ENCODE results near the gene AGFG2.

The AGFG2 gene

GRCh38 chr7:100595188-100595587 is 56.2 kb downstream of the AGFG2 start:
- Mint-ChIP-seq H3K9me3 (no peaks in the 10 kb centered on the region), H3K36me3 (no peaks in the 10 kb centered on the region), H3K4me3 (no peak overlapping the region), H3K4me1 (peaks cover 6% of the 10 kb centered on the region), H3K27ac (no peak overlapping the region)
- ATAC-seq (no peak), DNase-seq (ENCODE audit: low spot score in 2 of 2) (no peak)

- DNase-seq (ENCODE audit: low spot score in 2 of 2) (no peak), ATAC-seq (no peak)
- Mint-ChIP-seq H3K9me3 (no peaks in the 10 kb centered on the region), H3K4me3 (no peak overlapping the region), H3K27ac (peak overlapping the region; percentile 59), H3K4me1 (peaks cover 6% of the 10 kb centered on the region), H3K36me3 (no peaks in the 10 kb centered on the region)
These were observed 59.4 kb downstream of the AGFG2 start for GRCh38 chr7:100598425-100598824.

DNA sequence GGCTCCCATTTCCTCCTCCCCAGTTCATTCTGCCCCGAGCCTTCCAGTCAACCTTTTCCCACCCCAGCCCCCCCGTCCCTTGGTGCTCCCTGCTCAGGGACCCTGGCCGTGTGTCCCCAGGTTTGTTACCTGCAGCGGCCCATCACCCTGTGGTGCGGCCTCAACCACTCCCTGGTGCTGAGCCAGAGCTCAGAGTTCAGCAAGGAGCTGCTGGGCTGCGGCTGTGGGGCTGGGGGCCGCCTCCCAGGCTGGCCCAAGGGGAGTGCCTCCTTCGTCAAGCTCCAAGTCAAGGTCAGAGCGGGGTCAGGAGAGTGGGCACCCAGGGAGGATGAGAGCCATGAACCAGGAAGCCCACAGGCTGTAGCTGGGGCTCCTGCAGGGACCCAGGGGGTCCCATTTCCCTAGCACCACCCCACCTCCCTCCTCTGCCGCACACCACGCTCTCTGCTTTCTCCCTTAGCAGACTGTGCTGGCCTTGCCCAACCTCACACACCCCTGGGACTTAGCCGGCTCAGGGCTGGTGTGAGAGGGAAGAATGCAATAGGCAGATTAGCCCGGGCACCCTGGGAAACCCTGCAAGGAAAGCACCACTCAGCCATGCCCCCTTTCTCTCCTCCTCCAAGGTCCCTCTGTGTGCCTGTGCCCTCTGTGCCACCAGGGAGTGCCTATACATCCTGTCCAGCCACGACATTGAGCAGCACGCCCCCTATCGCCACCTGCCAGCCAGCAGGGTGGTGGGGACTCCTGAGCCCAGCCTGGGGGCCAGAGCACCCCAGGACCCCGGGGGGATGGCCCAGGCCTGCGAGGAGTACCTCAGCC is 61.1 kb downstream of the AGFG2 start:
- H3K27ac Mint-ChIP-seq = no peak overlapping the region
- no peak for ATAC-seq
- peaks cover 17% of the 10 kb centered on the region for H3K4me1 Mint-ChIP-seq
- no peak for DNase-seq (ENCODE audit: low spot score in 2 of 2)
- H3K36me3 Mint-ChIP-seq = no peaks in the 10 kb centered on the region
- H3K4me3 Mint-ChIP-seq = no peak overlapping the region
- no peaks in the 10 kb centered on the region for H3K9me3 Mint-ChIP-seq

GRCh38 chr7:100600730-100601038 is 61.7 kb downstream of the AGFG2 start:
- Mint-ChIP-seq H3K36me3 (no peaks in the 10 kb centered on the region), H3K27ac (no peak overlapping the region), H3K9me3 (no peaks in the 10 kb centered on the region), H3K4me1 (peaks cover 23% of the 10 kb centered on the region), H3K4me3 (no peak overlapping the region)
- DNase-seq (ENCODE audit: low spot score in 2 of 2) (no peak), ATAC-seq (no peak)

DNA sequence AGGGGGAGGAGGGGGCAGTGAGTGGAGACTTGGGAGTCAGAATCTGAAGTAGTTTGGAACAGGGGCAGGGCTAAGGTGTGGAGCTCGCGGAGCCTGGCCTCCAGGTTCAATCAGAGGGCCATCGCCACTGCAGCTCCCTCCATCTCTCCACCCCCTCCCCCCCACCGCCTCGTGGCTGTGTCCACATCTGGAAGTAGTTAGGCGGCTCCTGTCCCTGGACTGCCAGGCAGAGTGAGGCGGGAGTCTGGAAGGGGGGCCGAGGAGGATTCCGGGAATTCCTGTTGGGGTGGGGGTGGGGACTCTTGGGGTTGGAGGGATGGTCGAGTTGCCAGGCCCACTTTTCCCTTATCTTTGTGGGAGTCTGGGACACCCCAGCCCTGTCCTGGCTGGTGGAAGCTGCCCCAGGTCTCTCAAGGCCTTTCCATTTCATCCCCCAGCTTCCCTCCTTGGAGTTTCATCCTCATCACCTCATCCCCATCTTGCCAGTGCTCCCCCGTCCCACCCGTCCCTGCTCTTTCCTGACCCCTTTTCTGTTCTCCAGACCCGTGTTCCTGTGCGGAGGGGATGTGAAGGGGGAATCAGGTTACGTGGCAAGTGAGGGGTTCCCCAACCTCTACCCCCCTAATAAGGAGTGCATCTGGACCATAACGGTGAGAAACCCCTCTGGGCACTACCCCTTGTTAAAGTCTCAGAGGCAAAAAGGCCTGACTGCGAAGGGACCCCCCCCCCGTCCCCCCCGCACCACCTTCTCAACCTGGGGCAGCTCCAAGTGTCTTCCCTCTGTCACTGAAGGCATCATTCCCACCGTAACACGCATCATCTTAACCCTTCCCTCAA is 64.1 kb downstream of the AGFG2 start:
- DNase-seq (ENCODE audit: low spot score in 2 of 2) (no peak), ATAC-seq (no peak)
- peaks cover 36% of the 10 kb centered on the region for H3K4me1 Mint-ChIP-seq
- no peaks in the 10 kb centered on the region for H3K36me3 Mint-ChIP-seq
- H3K4me3 Mint-ChIP-seq = peak overlapping the region; percentile 87
- no peaks in the 10 kb centered on the region for H3K9me3 Mint-ChIP-seq
- peak overlapping the region; percentile 93 for H3K27ac Mint-ChIP-seq

GRCh38 chr7:100603726-100604027 is 64.7 kb downstream of the AGFG2 start:
- Mint-ChIP-seq H3K4me3 (peak overlapping the region; percentile 87), H3K9me3 (no peaks in the 10 kb centered on the region), H3K4me1 (peaks cover 30% of the 10 kb centered on the region), H3K36me3 (no peaks in the 10 kb centered on the region), H3K27ac (peak overlapping the region; percentile 93)
- DNase-seq (ENCODE audit: low spot score in 2 of 2) = no peak
- ATAC-seq = peak; percentile 2

DNA sequence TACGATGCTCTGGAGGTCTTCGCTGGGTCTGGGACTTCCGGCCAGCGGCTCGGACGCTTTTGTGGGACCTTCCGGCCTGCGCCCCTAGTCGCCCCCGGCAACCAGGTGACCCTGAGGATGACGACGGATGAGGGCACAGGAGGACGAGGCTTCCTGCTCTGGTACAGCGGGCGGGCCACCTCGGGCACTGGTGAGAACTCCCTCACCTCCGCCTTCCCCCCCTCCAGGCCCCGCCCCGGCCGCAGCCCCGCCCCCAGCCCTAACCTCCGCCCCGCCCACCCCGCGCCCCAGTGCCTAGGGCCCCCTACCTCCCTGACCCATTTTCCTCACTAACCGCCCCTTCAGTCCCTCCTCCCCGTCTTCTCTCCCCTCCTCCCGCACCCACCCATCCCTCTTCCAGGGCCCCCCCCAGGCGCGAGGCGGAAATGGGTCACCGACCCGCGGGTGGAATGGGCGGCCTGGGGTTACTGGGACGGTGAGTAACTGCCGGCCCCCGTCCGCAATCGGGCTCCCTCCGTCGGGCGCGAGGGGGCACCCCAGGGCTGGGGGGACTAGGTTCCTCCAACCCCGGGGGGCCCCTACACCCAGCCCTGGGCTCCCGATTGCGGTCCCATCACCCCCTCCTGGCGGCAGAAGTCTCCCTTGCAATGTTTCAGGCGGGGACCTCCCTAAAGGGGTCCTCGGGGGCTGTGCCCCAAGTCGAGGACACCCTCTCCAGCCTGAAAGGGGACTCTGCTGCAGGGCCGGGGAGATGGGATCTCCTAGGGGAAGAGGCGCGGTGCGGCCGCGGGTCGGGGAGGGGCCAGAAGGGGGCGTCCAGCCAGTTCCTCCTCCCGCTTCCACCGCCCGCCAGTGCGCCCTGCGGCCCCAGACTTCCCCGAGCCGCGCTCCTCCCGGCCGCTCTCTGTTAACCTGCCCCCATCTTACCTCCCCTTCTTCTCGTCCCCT is 65.3 kb downstream of the AGFG2 start:
- peak; percentile 78 to 94 for DNase-seq (ENCODE audit: low spot score in 2 of 2)
- Mint-ChIP-seq H3K4me3 (peak overlapping the region; percentile 87), H3K9me3 (no peaks in the 10 kb centered on the region), H3K36me3 (no peaks in the 10 kb centered on the region), H3K27ac (peak overlapping the region; percentile 93), H3K4me1 (peaks cover 30% of the 10 kb centered on the region)
- ATAC-seq = peak; percentile 80

GRCh38 chr7:100604976-100605911 is 66.2 kb downstream of the AGFG2 start:
- Mint-ChIP-seq H3K4me1 (peaks cover 30% of the 10 kb centered on the region), H3K36me3 (no peaks in the 10 kb centered on the region), H3K27ac (peak overlapping the region; percentile 70), H3K9me3 (no peaks in the 10 kb centered on the region), H3K4me3 (peak overlapping the region; percentile 87)
- DNase-seq (ENCODE audit: low spot score in 2 of 2) (peak; percentile 25 to 68), ATAC-seq (peak; percentile 9)

DNA sequence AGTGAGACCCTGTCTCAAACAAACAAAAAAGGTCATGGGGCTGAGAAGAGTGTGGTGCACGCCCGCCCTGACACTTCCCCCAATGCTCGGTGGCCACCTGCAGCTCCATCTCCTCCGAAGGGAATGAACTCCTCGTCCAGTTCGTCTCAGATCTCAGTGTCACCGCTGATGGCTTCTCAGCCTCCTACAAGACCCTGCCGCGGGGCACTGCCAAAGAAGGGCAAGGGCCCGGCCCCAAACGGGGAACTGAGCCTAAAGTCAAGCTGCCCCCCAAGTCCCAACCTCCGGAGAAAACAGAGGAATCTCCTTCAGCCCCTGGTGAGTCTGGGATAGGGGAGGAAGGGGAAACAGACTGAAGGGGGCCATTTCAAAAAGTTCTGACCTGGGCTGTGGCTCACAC is 67.3 kb downstream of the AGFG2 start:
- H3K4me3 Mint-ChIP-seq = peak overlapping the region; percentile 87
- no peaks in the 10 kb centered on the region for H3K36me3 Mint-ChIP-seq
- ATAC-seq (no peak), DNase-seq (ENCODE audit: low spot score in 2 of 2) (no peak)
- H3K4me1 Mint-ChIP-seq = peaks cover 35% of the 10 kb centered on the region
- no peaks in the 10 kb centered on the region for H3K9me3 Mint-ChIP-seq
- H3K27ac Mint-ChIP-seq = no peak overlapping the region

DNA sequence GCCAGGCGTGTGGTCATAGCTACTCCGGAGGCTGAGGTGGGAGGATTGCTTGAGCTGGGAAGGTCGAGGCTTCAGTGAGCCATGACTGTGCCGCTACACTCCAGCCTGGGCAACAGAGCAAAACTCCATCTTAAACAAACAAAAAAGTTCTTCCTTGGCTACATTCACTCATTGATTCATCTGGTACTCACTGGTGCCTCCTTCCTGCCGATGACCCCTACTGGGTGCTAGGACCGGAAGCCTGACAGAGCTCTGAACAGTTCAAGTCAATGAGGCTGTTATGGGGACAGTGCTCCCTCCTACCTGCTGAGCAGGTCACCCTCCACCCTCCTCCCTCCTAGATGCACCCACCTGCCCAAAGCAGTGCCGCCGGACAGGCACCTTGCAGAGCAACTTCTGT is 68.1 kb downstream of the AGFG2 start:
- DNase-seq (ENCODE audit: low spot score in 2 of 2) = no peak
- Mint-ChIP-seq H3K27ac (peak overlapping the region; percentile 12), H3K4me3 (peak overlapping the region; percentile 4), H3K36me3 (peaks cover 6% of the 10 kb centered on the region), H3K9me3 (no peaks in the 10 kb centered on the region), H3K4me1 (peaks cover 37% of the 10 kb centered on the region)
- ATAC-seq = no peak

GRCh38 chr7:100609958-100610357 is 71.0 kb downstream of the AGFG2 start:
- H3K9me3 Mint-ChIP-seq = no peaks in the 10 kb centered on the region
- H3K27ac Mint-ChIP-seq = no peak overlapping the region
- peak overlapping the region; percentile 94 for H3K4me3 Mint-ChIP-seq
- peaks cover 25% of the 10 kb centered on the region for H3K36me3 Mint-ChIP-seq
- no peak for DNase-seq (ENCODE audit: low spot score in 2 of 2)
- peaks cover 48% of the 10 kb centered on the region for H3K4me1 Mint-ChIP-seq
- ATAC-seq = no peak

DNA sequence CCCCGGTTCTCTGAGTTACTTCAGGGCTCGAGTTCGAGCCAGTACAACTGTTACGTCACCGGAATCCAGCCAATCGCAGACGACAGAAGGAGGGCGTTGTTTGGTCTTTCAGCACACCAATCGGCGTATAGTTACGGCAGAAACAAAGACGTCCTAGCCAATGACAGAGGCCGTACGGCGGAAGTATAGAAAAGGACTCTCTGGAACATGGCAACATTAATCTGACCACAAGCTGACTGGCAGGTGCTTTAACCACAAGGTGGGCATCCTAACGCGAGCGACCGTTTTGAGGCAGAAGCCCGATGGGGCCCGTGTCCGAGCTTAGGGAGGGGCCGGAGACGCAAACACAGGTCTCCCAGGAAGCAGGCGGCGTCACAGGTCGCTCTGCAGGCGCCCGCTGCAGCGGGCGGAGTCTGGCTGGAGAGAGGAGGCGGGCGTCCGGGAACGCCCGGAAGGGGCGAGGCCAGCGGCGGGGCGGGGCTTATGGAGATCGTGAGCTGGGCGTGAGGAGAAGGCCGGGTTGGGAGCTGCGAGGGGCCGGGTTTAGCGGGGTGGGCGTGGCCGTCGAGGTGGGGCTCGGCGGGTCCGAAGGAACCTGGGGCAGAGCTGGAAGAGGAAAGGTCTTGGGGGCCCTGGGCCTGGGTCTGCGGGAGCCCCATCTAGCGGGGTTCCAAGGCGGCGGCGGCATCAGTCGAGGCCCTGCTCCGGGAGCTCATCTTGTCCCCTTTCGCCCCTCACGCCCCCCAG is 73.2 kb downstream of the AGFG2 start, which contains the start of gene MOSPD3:
TSS of gene MOSPD3 (plus strand) at position 558 of the 747 bp plus-strand sequence. CDS start 252 bp downstream, outside the sequence.
- H3K4me3 Mint-ChIP-seq = peak within 1 kb of the TSS; percentile 94
- H3K27ac Mint-ChIP-seq = peak within 1 kb of the TSS; percentile 98
- H3K4me1 Mint-ChIP-seq = peaks cover 34% of the 10 kb centered on the region
- DNase-seq (ENCODE audit: low spot score in 2 of 2) = peak; percentile 96 to 99
- ATAC-seq = peak; percentile 95
- H3K36me3 Mint-ChIP-seq = peaks cover 27% of the 10 kb centered on the region
- H3K9me3 Mint-ChIP-seq = no peaks in the 10 kb centered on the region

- Mint-ChIP-seq H3K4me3 (peak overlapping the region; percentile 94), H3K4me1 (peaks cover 27% of the 10 kb centered on the region), H3K9me3 (no peaks in the 10 kb centered on the region), H3K36me3 (peaks cover 27% of the 10 kb centered on the region), H3K27ac (peak overlapping the region; percentile 98)
- no peak for DNase-seq (ENCODE audit: low spot score in 2 of 2)
- peak; percentile 2 for ATAC-seq
These were observed 73.9 kb downstream of the AGFG2 start for GRCh38 chr7:100612730-100613390.

Data from stimulated activated effector memory CD8-positive, alpha-beta T cell treated with anti-CD3 and anti-CD28 coated beads, Interleukin-12 subunit alpha, Interleukin-12 subunit beta, amount 100 ng/mL, for 72 hours (primary cell).